Panc1 (cell line): Measurements from ENCODE around the gene MYMK. TPM values are rescaled to one million over a fixed set of nuclear protein-coding genes. Genes with fewer than 3 reads are reported as not detected.
"Not testable (repeated sequence)": the region's sequence is repeated elsewhere in the genome, so short reads cannot be mapped to it uniquely, and the experiment has no call there.

Source experiments
- ATAC-seq: fragments of 200-7000 bp; cut with Tn5 transposase; 2 replicates; pipeline ENCODE4 v1.9.1; 2020; ENCODE audit warnings: mild to moderate bottlenecking, moderate library complexity
- BruUV-seq: library from RNA; stranded (reverse); fragments of 400-500 nt; replicated peaks from 2 replicates; lab custom pipeline; 2021; lab: Mats Ljungman, UMichigan
- CTCF ChIA-PET: fragments of 300-600 bp; sonication (Branson Sonifier 250); formaldehyde crosslinking; loops from one replicate; lab custom pipeline; 2022; ENCODE audit warnings: antibody characterized with exemption; lab: Charles Lee
- POLR2A ChIA-PET: fragments of 300-600 bp; sonication (Branson Sonifier 250); formaldehyde crosslinking; loops from one replicate; lab custom pipeline; 2022; ENCODE audit warnings: antibody characterized with exemption; lab: Charles Lee
- DNase-seq: peaks from one replicate; pipeline ENCODE4 v3.0.0-alpha.2; 2010; ENCODE audit warnings: low read depth, low spot score
- H3K27ac ChIP-seq: 2 replicates; pipeline ENCODE4 v1.5.1; 2011; ENCODE audit warnings: mild to moderate bottlenecking, low read length, inconsistent platforms
- H3K27me3 ChIP-seq: fragments of 200-500 bp; sonication (Bioruptor generic); 2 replicates; pipeline ENCODE4 v1.6.0; 2014; ENCODE audit warnings: low read length, inconsistent platforms; ENCODE audit not compliant: control insufficient read depth, insufficient read depth
- H3K36me3 ChIP-seq: fragments of 200-500 bp; sonication (Bioruptor generic); 2 replicates; pipeline ENCODE4 v1.5.1; 2014; ENCODE audit warnings: inconsistent platforms, mild to moderate bottlenecking, low read length, moderate library complexity; ENCODE audit not compliant: control insufficient read depth, insufficient read depth
- H3K4me1 ChIP-seq: 2 replicates; pipeline ENCODE4 v1.5.1; 2011; ENCODE audit warnings: inconsistent platforms, mild to moderate bottlenecking, low read length, moderate library complexity; ENCODE audit not compliant: control insufficient read depth, insufficient read depth
- H3K4me3 ChIP-seq, 2 experiments: 2 replicates each; pipeline ENCODE4 v1.5.1; 2011 to 2012; ENCODE audit warnings: low read depth in 2 of 2, low read length in 2 of 2, mild to moderate bottlenecking in 2 of 2, inconsistent platforms in 1 of 2, moderate library complexity in 1 of 2
- H3K9me3 ChIP-seq: fragments of 200-500 bp; sonication (Bioruptor generic); 2 replicates; pipeline ENCODE4 v1.5.1; 2014; ENCODE audit warnings: low read depth, mild to moderate bottlenecking, inconsistent platforms, low read length, moderate library complexity; ENCODE audit not compliant: control insufficient read depth, insufficient read depth
- POLR2AphosphoS5 ChIP-seq: IDR thresholded peaks from 2 replicates; pipeline ENCODE4 v1.6.1; 2012; ENCODE audit warnings: mild to moderate bottlenecking, low read depth, low read length, moderate library complexity
- SIN3A ChIP-seq: IDR thresholded peaks from 2 replicates; pipeline ENCODE4 v1.6.1; 2012; ENCODE audit warnings: low read depth, mild to moderate bottlenecking, low read length, moderate library complexity, borderline replicate concordance; ENCODE audit not compliant: insufficient read depth
- TCF7L2 ChIP-seq: IDR thresholded peaks from 2 replicates; pipeline ENCODE4 v1.6.1; 2011; ENCODE audit warnings: mild to moderate bottlenecking, low read depth, low read length, inconsistent platforms
- in situ Hi-C: cut with HindIII; loops from 2 replicates; pipeline ENCODE4 v1.10.0; 2016; ENCODE audit warnings: low sequenced_read_pairs, low pct_unique_long_range_greater_than_20kb
- intact Hi-C: fragments of 100-400 bp; cut with micrococcal nuclease; formaldehyde crosslinking; loops from one replicate; pipeline ENCODE4 v1.10.0; 2022; ENCODE audit not compliant: unreplicated experiment
- total RNA-seq: library from RNA; stranded (reverse); gene quantifications from one replicate; pipeline ENCODE4 v1.2.1, GENCODE V29; 2021; ENCODE audit not compliant: unreplicated experiment
- TF ChIP-seq, protein P1 (sequence below): fragments of 450-650 bp; IDR thresholded peaks from 2 replicates; pipeline ENCODE4 v1.5.1; 2017; ENCODE audit warnings: mild to moderate bottlenecking
- TF ChIP-seq, protein P2 (sequence below), 2 experiments: IDR thresholded peaks; 2 replicates each; pipeline ENCODE4 v1.6.1; 2011 to 2012; ENCODE audit warnings: low read depth in 2 of 2, control low read depth in 1 of 2, low read length in 1 of 2, mild to moderate bottlenecking in 1 of 2, moderate library complexity in 1 of 2; ENCODE audit not compliant: insufficient read depth in 1 of 2

MYMK gene
- total RNA-seq, 1 experiment from 2014 or later: not detected

- CTCF ChIA-PET: interaction anchor here (0.6 kb wide), 1 partner anchor 1498 kb away, joined by 4 read pairs; no protein-coding TSS in a partner anchor
- intact Hi-C loops (no loop called here), in situ Hi-C loops (no loop called here)
- ATAC-seq: no peak
- Histone ChIP-seq H3K4me3 (no peak overlapping the region), H3K27ac (no peak overlapping the region), H3K9me3 (no peaks in the 10 kb centered on the region), H3K27me3 (no peaks in the 10 kb centered on the region), H3K36me3 (no peaks in the 10 kb centered on the region), H3K4me1 (peaks cover 4% of the 10 kb centered on the region; the same call in 1 of the 2 replicates)
- TF ChIP-seq TCF7L2: no peak
- TF ChIP-seq, protein P1, sequence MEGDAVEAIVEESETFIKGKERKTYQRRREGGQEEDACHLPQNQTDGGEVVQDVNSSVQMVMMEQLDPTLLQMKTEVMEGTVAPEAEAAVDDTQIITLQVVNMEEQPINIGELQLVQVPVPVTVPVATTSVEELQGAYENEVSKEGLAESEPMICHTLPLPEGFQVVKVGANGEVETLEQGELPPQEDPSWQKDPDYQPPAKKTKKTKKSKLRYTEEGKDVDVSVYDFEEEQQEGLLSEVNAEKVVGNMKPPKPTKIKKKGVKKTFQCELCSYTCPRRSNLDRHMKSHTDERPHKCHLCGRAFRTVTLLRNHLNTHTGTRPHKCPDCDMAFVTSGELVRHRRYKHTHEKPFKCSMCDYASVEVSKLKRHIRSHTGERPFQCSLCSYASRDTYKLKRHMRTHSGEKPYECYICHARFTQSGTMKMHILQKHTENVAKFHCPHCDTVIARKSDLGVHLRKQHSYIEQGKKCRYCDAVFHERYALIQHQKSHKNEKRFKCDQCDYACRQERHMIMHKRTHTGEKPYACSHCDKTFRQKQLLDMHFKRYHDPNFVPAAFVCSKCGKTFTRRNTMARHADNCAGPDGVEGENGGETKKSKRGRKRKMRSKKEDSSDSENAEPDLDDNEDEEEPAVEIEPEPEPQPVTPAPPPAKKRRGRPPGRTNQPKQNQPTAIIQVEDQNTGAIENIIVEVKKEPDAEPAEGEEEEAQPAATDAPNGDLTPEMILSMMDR: no peak
- TF ChIP-seq POLR2AphosphoS5: no peak
- TF ChIP-seq, protein P2, sequence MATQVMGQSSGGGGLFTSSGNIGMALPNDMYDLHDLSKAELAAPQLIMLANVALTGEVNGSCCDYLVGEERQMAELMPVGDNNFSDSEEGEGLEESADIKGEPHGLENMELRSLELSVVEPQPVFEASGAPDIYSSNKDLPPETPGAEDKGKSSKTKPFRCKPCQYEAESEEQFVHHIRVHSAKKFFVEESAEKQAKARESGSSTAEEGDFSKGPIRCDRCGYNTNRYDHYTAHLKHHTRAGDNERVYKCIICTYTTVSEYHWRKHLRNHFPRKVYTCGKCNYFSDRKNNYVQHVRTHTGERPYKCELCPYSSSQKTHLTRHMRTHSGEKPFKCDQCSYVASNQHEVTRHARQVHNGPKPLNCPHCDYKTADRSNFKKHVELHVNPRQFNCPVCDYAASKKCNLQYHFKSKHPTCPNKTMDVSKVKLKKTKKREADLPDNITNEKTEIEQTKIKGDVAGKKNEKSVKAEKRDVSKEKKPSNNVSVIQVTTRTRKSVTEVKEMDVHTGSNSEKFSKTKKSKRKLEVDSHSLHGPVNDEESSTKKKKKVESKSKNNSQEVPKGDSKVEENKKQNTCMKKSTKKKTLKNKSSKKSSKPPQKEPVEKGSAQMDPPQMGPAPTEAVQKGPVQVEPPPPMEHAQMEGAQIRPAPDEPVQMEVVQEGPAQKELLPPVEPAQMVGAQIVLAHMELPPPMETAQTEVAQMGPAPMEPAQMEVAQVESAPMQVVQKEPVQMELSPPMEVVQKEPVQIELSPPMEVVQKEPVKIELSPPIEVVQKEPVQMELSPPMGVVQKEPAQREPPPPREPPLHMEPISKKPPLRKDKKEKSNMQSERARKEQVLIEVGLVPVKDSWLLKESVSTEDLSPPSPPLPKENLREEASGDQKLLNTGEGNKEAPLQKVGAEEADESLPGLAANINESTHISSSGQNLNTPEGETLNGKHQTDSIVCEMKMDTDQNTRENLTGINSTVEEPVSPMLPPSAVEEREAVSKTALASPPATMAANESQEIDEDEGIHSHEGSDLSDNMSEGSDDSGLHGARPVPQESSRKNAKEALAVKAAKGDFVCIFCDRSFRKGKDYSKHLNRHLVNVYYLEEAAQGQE (IDR thresholded peaks at IDR 0.05; ENCODE audit: insufficient read depth in 1 of 2, low read depth in 2 of 2, low read length in 1 of 2): no peak
- no peak for TF ChIP-seq SIN3A
- POLR2A ChIA-PET: no interaction called here
- DNase-seq: no peak
- BruUV-seq: no TSS peak
Measured at GRCh38 chr9:133566382-133566781, 41.6 kb upstream of the MYMK start.

DNA sequence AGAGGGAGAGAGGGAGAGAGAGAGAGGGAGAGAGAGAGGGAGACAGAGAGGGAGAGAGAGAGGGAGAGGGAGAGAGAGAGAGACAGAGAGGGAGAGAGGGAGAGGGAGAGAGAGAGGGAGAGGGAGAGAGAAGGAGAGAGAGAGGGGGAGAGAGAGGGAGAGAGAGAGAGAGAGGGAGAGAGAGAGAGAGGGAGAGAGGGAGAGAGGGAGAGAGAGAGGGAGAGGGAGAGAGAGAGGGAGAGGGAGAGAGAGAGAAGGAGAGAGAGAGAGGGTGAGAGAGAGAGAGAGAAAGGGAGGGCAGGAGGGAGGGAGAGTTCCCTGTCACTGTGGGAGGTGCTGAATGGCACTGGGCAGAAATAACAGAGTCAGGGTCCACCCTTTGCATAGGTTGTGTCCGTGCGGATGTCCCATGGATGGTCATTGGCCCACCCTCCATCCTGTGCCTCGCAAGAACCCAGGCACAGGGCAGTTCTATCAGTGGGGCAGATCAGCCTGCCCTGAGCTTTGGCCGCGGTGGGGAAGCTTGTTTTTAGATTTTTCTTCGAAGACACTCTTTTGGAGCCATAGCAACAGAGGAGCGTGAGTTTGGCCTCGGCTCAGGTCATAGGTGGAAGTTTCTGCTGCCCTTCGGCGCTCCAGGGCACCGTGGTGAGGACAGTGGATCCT is 39.8 kb upstream of the MYMK start:
- intact Hi-C loops (no loop called here), in situ Hi-C loops (no loop called here)
- ATAC-seq: no peak
- Histone ChIP-seq H3K27me3 (no peaks in the 10 kb centered on the region), H3K4me3 (no peak overlapping the region), H3K9me3 (no peaks in the 10 kb centered on the region), H3K36me3 (no peaks in the 10 kb centered on the region), H3K27ac (no peak overlapping the region), H3K4me1 (peaks cover 4% of the 10 kb centered on the region; the same call in 1 of the 2 replicates)
- no TSS peak for BruUV-seq
- TF ChIP-seq, protein P1: no peak
- TF ChIP-seq TCF7L2 (no peak), SIN3A (no peak), POLR2AphosphoS5 (no peak)
- TF ChIP-seq, protein P2 (IDR thresholded peaks at IDR 0.05; ENCODE audit: insufficient read depth in 1 of 2, low read depth in 2 of 2, low read length in 1 of 2): no peak
- no peak for DNase-seq
- POLR2A ChIA-PET: no interaction called here
- CTCF ChIA-PET: no interaction called here

DNA sequence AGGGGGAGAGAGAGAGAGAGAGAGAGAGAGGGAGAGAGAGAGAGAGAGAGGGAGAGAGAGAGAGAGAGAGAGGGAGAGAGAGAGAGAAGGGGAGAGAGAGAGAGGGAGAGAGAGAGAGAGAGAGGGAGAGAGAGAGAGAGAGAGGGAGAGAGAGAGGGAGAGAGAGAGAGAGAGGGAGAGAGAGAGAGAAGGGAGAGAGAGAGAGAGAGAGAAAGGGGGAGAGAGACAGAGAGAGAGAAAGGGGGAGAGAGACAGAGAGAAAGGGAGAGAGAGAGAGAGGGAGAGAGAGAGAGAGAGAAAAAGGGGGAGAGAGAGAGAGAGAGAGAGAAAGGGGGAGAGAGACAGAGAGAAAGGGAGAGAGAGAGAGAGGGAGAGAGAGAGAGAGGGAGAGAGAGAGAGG is 39.1 kb upstream of the MYMK start:
- CTCF ChIA-PET, in situ Hi-C loops, H3K27me3 ChIP-seq, ATAC-seq, H3K4me3 ChIP-seq, H3K36me3 ChIP-seq, POLR2A ChIA-PET, H3K4me1 ChIP-seq, BruUV-seq, H3K9me3 ChIP-seq, DNase-seq, H3K27ac ChIP-seq, intact Hi-C loops: not testable (repeated sequence)
